Mucosa of descending colon (tissue), 3 donors: ENCODE results near the gene STOML2. TPM values are rescaled to one million over a fixed set of nuclear protein-coding genes. Genes with fewer than 3 reads are reported as not detected.

Experiments used
- ATAC-seq: fragments of 200-7000 bp; cut with Tn5 transposase; one replicate; pipeline ENCODE4 v1.9.1; 2020; ENCODE audit warnings: mild to moderate bottlenecking, moderate library complexity
- DNase-seq, 3 donors: peaks; one replicate each; pipeline ENCODE4 v3.0.0-alpha.2; 2020
- H3K36me3 ChIP-seq: fragments of 200-600 bp; one replicate; pipeline ENCODE4 v1.8.0; 2021; ENCODE audit warnings: low read depth, mild to moderate bottlenecking
- H3K4me1 ChIP-seq: fragments of 200-600 bp; one replicate; pipeline ENCODE4 v1.8.0; 2021; ENCODE audit warnings: low read depth, mild to moderate bottlenecking
- H3K4me3 ChIP-seq: fragments of 200-600 bp; one replicate; pipeline ENCODE4 v1.8.0; 2021; ENCODE audit warnings: mild to moderate bottlenecking
- H3K9me3 ChIP-seq: fragments of 200-600 bp; one replicate; pipeline ENCODE4 v1.8.0; 2021; ENCODE audit warnings: mild to moderate bottlenecking
- intact Hi-C, 2 donors: fragments of 100-400 bp; cut with DNase I in 1 of 2; cut with micrococcal nuclease in 1 of 2; formaldehyde crosslinking; loops; one replicate each; pipeline versions ENCODE4 v1.11.0 to v1.11.1; 2022; cut with DNase I, micrococcal nuclease
- total RNA-seq, 3 donors: library from RNA; stranded (reverse); fragmentation: NEBNext Ultra II Directional in 2 of 3; extraction: Animal tissue kit (Norgen Biotek cat#: 25700) in 2 of 3; gene quantifications; one replicate each; pipeline versions ENCODE4 v1.2.1 to v1.2.4, GENCODE V29; 2021 to 2023
- TF ChIP-seq, protein P1 (sequence below): fragments of 200-600 bp; IDR thresholded peaks from one replicate; pipeline ENCODE4 v1.8.0; 2022; ENCODE audit warnings: antibody characterized with exemption, mild to moderate bottlenecking
- donor health status: DM: no; HTN: no; CAD: no; lungs with moderate emphysema.
- donor health status: DM: no; HTN: no; CAD: no.
- donor health status: DM: no; HTN: yes; CAD: no.

STOML2 gene
- total RNA-seq, 3 donors from 2014 or later: 96.3 to 109 (median 100) TPM

DNA sequence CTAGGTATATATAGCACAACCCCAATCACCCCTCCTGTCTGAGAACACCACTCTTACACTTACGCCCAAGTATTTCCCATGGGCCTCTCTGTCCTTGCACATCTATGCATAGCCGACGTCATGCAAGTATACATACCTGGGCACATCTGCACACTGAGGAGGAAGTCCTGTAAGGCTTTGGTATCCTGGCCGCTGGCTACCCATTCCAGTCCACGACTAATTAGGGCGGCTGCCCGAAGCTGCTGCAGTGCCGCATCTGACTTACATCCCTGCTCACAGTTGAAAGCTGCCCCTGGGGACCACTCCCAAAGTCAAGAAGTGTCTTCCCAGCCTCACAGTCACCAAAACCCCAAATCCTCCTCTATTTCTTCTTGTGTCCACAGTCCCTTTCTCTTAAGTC lies 28.1 kb downstream of the STOML2 start:
- intact Hi-C loops: no loop called here
- Histone ChIP-seq H3K4me3 (no peak overlapping the region), H3K4me1 (peaks cover 22% of the 10 kb centered on the region), H3K9me3 (no peaks in the 10 kb centered on the region), H3K36me3 (no peaks in the 10 kb centered on the region)
- DNase-seq (no peak), ATAC-seq (no peak)
- TF ChIP-seq, protein P1, sequence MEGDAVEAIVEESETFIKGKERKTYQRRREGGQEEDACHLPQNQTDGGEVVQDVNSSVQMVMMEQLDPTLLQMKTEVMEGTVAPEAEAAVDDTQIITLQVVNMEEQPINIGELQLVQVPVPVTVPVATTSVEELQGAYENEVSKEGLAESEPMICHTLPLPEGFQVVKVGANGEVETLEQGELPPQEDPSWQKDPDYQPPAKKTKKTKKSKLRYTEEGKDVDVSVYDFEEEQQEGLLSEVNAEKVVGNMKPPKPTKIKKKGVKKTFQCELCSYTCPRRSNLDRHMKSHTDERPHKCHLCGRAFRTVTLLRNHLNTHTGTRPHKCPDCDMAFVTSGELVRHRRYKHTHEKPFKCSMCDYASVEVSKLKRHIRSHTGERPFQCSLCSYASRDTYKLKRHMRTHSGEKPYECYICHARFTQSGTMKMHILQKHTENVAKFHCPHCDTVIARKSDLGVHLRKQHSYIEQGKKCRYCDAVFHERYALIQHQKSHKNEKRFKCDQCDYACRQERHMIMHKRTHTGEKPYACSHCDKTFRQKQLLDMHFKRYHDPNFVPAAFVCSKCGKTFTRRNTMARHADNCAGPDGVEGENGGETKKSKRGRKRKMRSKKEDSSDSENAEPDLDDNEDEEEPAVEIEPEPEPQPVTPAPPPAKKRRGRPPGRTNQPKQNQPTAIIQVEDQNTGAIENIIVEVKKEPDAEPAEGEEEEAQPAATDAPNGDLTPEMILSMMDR: no peak

DNA sequence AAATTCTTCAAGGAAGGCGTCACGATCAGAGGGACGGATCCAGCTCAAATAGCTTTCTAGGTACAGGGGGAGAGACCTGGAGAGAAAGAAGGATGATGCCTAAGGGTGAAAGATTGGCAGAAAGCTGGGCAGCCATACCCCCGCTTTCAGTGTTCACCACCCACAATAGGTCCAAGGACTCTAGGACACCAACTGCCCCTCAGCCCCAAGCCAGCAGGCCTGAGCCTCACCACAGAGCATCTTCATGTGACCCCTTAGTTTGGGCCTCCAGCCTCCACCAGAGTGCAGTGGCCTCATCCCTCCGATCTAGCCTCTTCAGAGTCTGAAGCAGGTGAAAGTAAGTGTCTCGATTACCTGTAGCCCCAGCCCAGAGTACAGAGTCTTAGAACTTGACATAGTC lies 28.8 kb downstream of the STOML2 start:
- peaks cover 19% of the 10 kb centered on the region for H3K4me1 ChIP-seq
- TF ChIP-seq, protein P1: no peak
- intact Hi-C loops: no loop called here
- ATAC-seq: no peak
- no peaks in the 10 kb centered on the region for H3K9me3 ChIP-seq
- no peaks in the 10 kb centered on the region for H3K36me3 ChIP-seq
- no peak for DNase-seq
- no peak overlapping the region for H3K4me3 ChIP-seq

DNA sequence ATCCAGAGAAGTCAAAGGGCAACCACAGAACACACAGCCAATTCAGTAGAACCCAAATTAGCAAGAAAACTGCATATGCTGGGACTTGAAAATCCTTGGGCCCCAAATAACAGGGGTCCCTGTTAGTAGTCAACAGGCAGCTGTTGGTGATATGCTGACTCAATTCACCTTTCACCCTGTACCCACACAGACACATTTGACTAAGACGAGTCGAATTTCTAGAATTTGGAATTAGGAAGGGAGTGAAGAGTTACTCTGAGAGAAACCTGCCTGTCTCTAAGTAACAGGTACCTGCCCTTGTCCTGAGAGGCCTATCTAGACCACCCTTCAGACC lies 29.7 kb downstream of the STOML2 start:
- ATAC-seq: no peak
- no peak overlapping the region for H3K4me3 ChIP-seq
- intact Hi-C loops: no loop called here

DNA sequence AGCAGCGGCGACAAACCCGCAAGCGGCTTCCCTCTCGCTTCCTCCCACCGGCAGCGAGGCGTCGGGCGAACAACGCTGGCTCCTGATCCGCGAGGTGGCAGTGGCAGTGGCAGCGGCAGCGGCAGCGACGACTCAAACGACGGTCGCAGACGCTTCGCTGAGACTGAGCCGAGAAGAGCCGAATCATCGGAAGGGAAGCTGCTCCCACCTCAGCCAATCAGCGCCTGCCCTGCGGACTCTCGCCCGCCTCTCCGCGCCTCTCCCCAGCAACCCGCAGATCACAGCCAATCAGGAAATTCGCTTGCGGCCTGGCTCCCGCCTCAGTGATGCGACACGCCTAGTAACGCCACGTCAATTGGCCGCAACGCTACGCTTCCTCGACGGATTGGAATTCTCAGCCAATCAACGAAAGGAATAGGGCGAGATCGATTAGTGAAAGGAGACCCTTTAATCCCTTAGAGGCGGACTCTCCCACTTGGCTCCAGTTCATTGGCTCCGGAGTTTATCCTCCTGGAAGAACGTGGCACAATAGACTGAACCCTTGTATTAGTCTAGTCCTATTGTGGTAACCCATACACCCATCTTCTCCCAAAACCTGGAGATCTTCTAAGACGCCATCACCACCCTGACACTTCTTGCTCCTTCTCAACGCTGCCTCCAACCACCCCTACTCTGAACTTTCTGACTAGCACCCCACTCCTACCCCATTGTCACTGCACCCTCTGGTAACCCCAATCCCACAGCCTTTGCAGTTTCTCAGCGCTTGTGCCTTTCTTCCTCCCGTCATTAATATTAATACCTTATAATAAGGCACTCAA lies 30.3 kb downstream of the STOML2 start, which contains the start of gene VCP:
Gene VCP (minus strand): TSS at position 165 of the 818 bp plus-strand sequence. CDS start 272 bp downstream, outside the sequence.
- Histone ChIP-seq H3K9me3 (no peaks in the 10 kb centered on the region), H3K4me1 (peaks cover 20% of the 10 kb centered on the region), H3K36me3 (no peaks in the 10 kb centered on the region), H3K4me3 (peak within 1 kb of the TSS; percentile 100)
- TF ChIP-seq, protein P1: no peak
- DNase-seq (peak; percentile 96 to 99 (median 97)), ATAC-seq (peak; percentile 95)
- intact Hi-C loops: no loop called here

More for the DNA sequence above, 29.7 kb downstream of the STOML2 start:
- Histone ChIP-seq H3K36me3 (no peaks in the 10 kb centered on the region), H3K9me3 (no peaks in the 10 kb centered on the region), H3K4me1 (peaks cover 20% of the 10 kb centered on the region)
- no peak for DNase-seq
- TF ChIP-seq, protein P1: no peak

DNA sequence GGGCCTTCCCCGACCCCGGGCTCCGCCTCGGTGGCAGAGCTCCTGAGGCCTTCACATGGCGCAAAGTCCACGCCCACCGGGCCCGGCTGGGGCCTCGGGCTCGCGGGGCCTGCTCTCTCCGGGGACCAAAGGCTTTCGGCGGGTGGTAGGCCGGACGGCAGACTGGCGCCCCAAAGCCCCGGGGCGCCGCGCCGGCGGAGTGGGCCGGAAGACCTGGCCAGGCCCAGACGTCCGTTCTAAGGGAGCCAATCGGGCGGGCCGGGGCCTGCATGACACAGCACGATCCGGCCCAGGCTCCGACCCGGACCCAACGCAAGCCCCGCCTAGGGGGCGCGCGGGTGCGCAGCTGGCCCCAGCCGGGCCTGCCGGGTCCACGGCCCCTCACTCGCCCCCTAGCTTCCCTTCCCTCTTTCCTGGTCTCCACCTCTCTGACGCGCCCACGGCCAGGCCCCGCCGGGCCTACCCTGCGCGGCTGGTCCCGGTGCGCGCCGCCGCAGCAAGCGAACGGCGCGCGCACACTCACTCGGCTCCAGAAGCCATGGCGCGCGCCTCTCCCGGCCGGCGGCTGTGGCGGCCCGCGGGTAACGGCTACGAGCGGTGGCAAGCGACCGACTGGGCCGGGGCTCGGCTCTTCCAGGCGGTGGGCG lies 31.0 kb downstream of the STOML2 start:
- TF ChIP-seq, protein P1: no peak
- no peaks in the 10 kb centered on the region for H3K36me3 ChIP-seq
- peak overlapping the region; percentile 100 for H3K4me3 ChIP-seq
- no peaks in the 10 kb centered on the region for H3K9me3 ChIP-seq
- intact Hi-C loops: no loop called here
- peaks cover 20% of the 10 kb centered on the region for H3K4me1 ChIP-seq
- ATAC-seq: peak; percentile 81
- DNase-seq: peak; percentile 84 to 91 (median 87)
